ENCODE measurements around the gene JMJD8. TPM values are rescaled to one million over a fixed set of nuclear protein-coding genes. Genes with fewer than 3 reads are reported as not detected.

Gene JMJD8
- total and polyA plus RNA-seq, 10 of the 15 experiments (the other 5 are each of a cell fraction or from before 2014, with no cell fraction given) = 1.00 to 50.4 (median 30.7) TPM

DNA sequence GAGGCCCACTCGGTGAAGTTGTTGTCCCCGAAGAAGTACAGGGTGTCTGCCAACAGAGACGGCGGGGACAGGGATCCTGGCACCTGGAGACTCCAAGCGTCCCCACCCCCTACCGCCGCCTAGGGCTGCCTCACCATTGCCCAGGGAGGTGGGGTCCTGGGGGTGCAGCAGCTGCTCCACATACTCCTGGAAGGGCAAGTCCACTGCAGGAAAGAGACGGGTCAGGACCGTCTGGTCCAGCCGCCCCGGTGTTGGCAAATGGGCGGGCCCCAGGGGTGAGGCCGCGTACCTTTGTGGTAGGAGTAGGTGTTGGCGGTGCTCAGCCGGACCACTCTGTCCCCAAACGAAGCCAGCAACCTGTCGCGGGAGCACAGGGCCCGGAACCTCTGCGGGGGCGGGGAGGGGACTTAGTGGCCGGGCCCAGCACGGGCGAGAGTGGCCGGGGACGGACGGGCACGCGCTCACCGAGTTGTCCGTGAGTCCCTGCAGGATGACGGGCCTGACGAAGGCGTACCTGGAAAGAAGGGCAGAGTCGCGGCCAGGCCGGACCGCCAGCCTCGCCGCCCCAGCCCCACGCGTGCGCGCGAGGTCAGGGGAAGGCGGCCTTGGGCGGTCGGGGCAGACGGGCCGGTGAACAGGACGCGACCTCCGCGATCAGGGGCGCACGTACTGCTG is 601 bp downstream of the JMJD8 start:
- in situ Hi-C loops (cut with MboI) = no loop called here
- DNase-seq (ENCODE audit: low read depth, low spot score) = no peak
- no peaks in the 10 kb centered on the region for H3K27me3 ChIP-seq (replicated peaks in 1 of 2; ENCODE audit: control insufficient read depth in 2 of 2, insufficient read depth in 2 of 2, low read length in 1 of 2)
- peaks cover 15% of the 10 kb centered on the region for H3K4me1 ChIP-seq (ENCODE audit: control insufficient read depth, insufficient read depth, low read length)
- H3K79me2 ChIP-seq (ENCODE audit: control insufficient read depth, insufficient read depth, low read length) = peaks cover 24% of the 10 kb centered on the region
- H3K9me3 ChIP-seq (replicated peaks; ENCODE audit: control insufficient read depth, insufficient read depth, low read length) = no peaks in the 10 kb centered on the region
- ChIA-PET CTCF (interaction anchor here (0.8 kb wide), 1 partner anchor 35 kb away, joined by 3 read pairs; no protein-coding TSS in a partner anchor), RAD21 (ENCODE audit: unreplicated experiment) (no interaction called here), SMC1A (ENCODE audit: uncharacterized antibody, unreplicated experiment) (no interaction called here), POLR2A (interaction anchor here (1.0 kb wide), 1 partner anchor 12 kb away, joined by 3 read pairs; no protein-coding TSS in a partner anchor)
- ATAC-seq = no peak
- intact Hi-C loops (cut with micrococcal nuclease; ENCODE audit: unreplicated experiment) = loop anchor here (2.0 to 5.0 kb wide), 3 partner anchors 37 to 157 kb away; partner anchors contain the start of genes ANTKMT, CAPN15 and METTL26
- H3K36me3 ChIP-seq (ENCODE audit: control insufficient read depth in 2 of 2, insufficient read depth in 2 of 2, low read length in 1 of 2) = peaks cover 6 to 14% of the 10 kb centered on the region in 2 experiments; a peak in 2 of 4 replicates
- H3K9ac ChIP-seq (ENCODE audit: control insufficient read depth, insufficient read depth, low read length) = peak overlapping the region; percentile 61
- 24% methylated on average over 41 of the region's 57 CpGs for WGBS (ENCODE audit: insufficient coverage, insufficient replicate concordance, low lambda C conversion rate, missing lambda C conversion rate)
- peaks cover 6% of the 10 kb centered on the region; the same call in 1 of the 2 replicates for H4K20me1 ChIP-seq (ENCODE audit: control insufficient read depth, insufficient read depth)
- no TSS peak for BruUV-seq (replicated peaks)
- no peak for FAIRE-seq
- peak overlapping the region; percentile 90 for H3K4me2 ChIP-seq (ENCODE audit: control insufficient read depth, insufficient read depth)
- peak overlapping the region; percentile 67 for H3K4me3 ChIP-seq
- peak overlapping the region; percentile 44; the same call in 1 of the 2 replicates for H3K27ac ChIP-seq (ENCODE audit: control insufficient read depth, insufficient read depth)
- 0 out of 2 replicates have a peak overlapping the region, but pooled peaks have one; percentile 11 for H2AFZ ChIP-seq (ENCODE audit: control insufficient read depth, low read depth, low read length)
- TF ChIP-seq ZNF24 (IDR thresholded peaks at IDR 0.05) (no peak), ASH2L (IDR thresholded peaks at IDR 0.05; ENCODE audit: borderline replicate concordance, low read depth) (no peak), SPI1 (IDR thresholded peaks at IDR 0.05; ENCODE audit: borderline replicate concordance, insufficient read depth, low read depth, low read length) (no peak), BACH1 (IDR thresholded peaks at IDR 0.05; ENCODE audit: borderline replicate concordance) (peak; percentile 87; the same call in 1 of the 2 replicates), NFYB (IDR thresholded peaks at IDR 0.05; ENCODE audit: insufficient read depth, low read depth, low read length) (no peak), RELA (IDR thresholded peaks at IDR 0.05; ENCODE audit: borderline replicate concordance, partially characterized antibody) (no peak), WRNIP1 (IDR thresholded peaks at IDR 0.05; ENCODE audit: borderline replicate concordance, low read depth, low read length) (no peak), POLR2A (IDR thresholded peaks at IDR 0.05; ENCODE audit: low read depth, low read length) (no peak), MEF2A (IDR thresholded peaks at IDR 0.05; ENCODE audit: insufficient read depth, low read depth, low read length) (no peak), EP300 (IDR thresholded peaks at IDR 0.05; ENCODE audit: borderline replicate concordance in 1 of 2, control insufficient read depth in 1 of 2, low read depth in 2 of 2, low read length in 2 of 2) (no peak), CHD4 (IDR thresholded peaks at IDR 0.05) (no peak)
- TF ChIP-seq, protein P1, sequence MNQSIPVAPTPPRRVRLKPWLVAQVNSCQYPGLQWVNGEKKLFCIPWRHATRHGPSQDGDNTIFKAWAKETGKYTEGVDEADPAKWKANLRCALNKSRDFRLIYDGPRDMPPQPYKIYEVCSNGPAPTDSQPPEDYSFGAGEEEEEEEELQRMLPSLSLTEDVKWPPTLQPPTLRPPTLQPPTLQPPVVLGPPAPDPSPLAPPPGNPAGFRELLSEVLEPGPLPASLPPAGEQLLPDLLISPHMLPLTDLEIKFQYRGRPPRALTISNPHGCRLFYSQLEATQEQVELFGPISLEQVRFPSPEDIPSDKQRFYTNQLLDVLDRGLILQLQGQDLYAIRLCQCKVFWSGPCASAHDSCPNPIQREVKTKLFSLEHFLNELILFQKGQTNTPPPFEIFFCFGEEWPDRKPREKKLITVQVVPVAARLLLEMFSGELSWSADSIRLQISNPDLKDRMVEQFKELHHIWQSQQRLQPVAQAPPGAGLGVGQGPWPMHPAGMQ (IDR thresholded peaks at IDR 0.05; ENCODE audit: borderline replicate concordance) = no peak
- TF ChIP-seq, protein P2, sequence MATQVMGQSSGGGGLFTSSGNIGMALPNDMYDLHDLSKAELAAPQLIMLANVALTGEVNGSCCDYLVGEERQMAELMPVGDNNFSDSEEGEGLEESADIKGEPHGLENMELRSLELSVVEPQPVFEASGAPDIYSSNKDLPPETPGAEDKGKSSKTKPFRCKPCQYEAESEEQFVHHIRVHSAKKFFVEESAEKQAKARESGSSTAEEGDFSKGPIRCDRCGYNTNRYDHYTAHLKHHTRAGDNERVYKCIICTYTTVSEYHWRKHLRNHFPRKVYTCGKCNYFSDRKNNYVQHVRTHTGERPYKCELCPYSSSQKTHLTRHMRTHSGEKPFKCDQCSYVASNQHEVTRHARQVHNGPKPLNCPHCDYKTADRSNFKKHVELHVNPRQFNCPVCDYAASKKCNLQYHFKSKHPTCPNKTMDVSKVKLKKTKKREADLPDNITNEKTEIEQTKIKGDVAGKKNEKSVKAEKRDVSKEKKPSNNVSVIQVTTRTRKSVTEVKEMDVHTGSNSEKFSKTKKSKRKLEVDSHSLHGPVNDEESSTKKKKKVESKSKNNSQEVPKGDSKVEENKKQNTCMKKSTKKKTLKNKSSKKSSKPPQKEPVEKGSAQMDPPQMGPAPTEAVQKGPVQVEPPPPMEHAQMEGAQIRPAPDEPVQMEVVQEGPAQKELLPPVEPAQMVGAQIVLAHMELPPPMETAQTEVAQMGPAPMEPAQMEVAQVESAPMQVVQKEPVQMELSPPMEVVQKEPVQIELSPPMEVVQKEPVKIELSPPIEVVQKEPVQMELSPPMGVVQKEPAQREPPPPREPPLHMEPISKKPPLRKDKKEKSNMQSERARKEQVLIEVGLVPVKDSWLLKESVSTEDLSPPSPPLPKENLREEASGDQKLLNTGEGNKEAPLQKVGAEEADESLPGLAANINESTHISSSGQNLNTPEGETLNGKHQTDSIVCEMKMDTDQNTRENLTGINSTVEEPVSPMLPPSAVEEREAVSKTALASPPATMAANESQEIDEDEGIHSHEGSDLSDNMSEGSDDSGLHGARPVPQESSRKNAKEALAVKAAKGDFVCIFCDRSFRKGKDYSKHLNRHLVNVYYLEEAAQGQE (IDR thresholded peaks at IDR 0.05; ENCODE audit: low read depth, low read length) = no peak
- TF ChIP-seq, protein P3, sequence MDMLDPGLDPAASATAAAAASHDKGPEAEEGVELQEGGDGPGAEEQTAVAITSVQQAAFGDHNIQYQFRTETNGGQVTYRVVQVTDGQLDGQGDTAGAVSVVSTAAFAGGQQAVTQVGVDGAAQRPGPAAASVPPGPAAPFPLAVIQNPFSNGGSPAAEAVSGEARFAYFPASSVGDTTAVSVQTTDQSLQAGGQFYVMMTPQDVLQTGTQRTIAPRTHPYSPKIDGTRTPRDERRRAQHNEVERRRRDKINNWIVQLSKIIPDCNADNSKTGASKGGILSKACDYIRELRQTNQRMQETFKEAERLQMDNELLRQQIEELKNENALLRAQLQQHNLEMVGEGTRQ (IDR thresholded peaks at IDR 0.05; ENCODE audit: borderline replicate concordance, low read depth, low read length) = no peak
- TF ChIP-seq, protein P4, sequence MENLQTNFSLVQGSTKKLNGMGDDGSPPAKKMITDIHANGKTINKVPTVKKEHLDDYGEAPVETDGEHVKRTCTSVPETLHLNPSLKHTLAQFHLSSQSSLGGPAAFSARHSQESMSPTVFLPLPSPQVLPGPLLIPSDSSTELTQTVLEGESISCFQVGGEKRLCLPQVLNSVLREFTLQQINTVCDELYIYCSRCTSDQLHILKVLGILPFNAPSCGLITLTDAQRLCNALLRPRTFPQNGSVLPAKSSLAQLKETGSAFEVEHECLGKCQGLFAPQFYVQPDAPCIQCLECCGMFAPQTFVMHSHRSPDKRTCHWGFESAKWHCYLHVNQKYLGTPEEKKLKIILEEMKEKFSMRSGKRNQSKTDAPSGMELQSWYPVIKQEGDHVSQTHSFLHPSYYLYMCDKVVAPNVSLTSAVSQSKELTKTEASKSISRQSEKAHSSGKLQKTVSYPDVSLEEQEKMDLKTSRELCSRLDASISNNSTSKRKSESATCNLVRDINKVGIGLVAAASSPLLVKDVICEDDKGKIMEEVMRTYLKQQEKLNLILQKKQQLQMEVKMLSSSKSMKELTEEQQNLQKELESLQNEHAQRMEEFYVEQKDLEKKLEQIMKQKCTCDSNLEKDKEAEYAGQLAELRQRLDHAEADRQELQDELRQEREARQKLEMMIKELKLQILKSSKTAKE (IDR thresholded peaks at IDR 0.05; ENCODE audit: low read depth, poor library complexity, severe bottlenecking) = no peak
